OCI-LY1 (cell line): ENCODE measurements around the gene SERINC5.

ENCODE experiments used
- EZH2 ChIP-seq: fragments of 200-600 bp; sonication (generic), shearing (Covaris generic); IDR thresholded peaks from 2 replicates; pipeline ENCODE4 v1.8.0; 2017; ENCODE audit warnings: borderline replicate concordance, mixed run types, mild to moderate bottlenecking, antibody characterized with exemption, low read length, moderate library complexity, mixed read lengths
- TF ChIP-seq, protein P1 (sequence below): fragments of 200-600 bp; sonication (generic), shearing (Covaris generic); IDR thresholded peaks from 2 replicates; pipeline ENCODE4 v1.5.1; 2017; ENCODE audit warnings: mild to moderate bottlenecking, antibody characterized with exemption, low read length, moderate library complexity, mixed read lengths

DNA sequence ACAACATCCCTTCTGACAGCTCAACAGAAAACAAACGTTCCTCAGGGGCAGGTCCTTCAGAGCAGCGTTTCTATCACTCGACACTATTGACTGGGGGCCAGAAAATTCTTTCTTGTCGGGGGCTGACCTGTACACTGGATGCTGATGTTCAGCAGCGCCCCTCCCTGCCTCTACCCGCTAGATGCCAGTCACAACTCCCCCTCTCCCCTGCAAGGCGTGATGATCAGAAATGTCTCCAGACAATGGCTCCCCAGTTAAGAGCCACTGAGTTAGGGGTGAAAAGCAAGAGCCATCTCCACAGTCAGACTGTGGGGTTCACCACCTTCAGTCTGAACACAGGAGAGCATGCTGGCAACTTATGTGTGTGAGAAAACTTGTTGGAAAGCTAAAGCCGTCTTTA, 39.8 kb downstream of the SERINC5 start:
- TF ChIP-seq, protein P1, sequence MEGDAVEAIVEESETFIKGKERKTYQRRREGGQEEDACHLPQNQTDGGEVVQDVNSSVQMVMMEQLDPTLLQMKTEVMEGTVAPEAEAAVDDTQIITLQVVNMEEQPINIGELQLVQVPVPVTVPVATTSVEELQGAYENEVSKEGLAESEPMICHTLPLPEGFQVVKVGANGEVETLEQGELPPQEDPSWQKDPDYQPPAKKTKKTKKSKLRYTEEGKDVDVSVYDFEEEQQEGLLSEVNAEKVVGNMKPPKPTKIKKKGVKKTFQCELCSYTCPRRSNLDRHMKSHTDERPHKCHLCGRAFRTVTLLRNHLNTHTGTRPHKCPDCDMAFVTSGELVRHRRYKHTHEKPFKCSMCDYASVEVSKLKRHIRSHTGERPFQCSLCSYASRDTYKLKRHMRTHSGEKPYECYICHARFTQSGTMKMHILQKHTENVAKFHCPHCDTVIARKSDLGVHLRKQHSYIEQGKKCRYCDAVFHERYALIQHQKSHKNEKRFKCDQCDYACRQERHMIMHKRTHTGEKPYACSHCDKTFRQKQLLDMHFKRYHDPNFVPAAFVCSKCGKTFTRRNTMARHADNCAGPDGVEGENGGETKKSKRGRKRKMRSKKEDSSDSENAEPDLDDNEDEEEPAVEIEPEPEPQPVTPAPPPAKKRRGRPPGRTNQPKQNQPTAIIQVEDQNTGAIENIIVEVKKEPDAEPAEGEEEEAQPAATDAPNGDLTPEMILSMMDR, result no peak
- no peak for TF ChIP-seq EZH2
